ENCODE data around the gene FCGR3A. TPM values are rescaled to one million over a fixed set of nuclear protein-coding genes. Genes with fewer than 3 reads are reported as not detected.

Gene FCGR3A
- polyA plus RNA-seq, 2 of the 4 experiments (the other 2 are of a cell fraction): not detected

DNA sequence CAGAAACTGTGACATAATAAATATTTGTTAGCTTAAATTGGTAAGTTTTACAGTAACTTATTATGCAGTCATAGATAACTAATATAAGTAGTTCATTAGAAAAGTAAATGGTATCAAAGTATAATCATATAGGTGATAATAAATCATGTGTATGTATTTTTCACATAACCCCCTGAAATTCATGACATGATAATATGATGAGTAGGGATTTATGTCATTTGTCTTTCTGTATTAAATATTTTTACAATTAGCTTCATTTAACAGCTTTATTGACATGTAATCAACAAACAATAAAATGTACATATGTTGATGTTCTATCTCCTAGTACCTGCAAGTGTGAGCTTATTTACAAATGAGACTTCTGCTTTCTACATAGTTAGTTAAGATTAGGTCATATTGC, 54.1 kb downstream of the FCGR3A start:
- H3K4me2 ChIP-seq: no peak overlapping the region
- H3K27ac ChIP-seq: no peak overlapping the region
- POLR2A ChIA-PET: no interaction called here
- FAIRE-seq (no peak), ATAC-seq (no peak), DNase-seq (ENCODE audit: low read depth in 1 of 2, low spot score in 1 of 2) (no peak)
- CTCF ChIA-PET: interaction anchor here (1.5 to 1.8 kb wide), 3 partner anchors 11 to 244 kb away, joined by 3 to 4 read pairs (median 4); no protein-coding TSS in a partner anchor
- no peak for TF ChIP-seq HEYL (CRISPR knock-in tag; IDR thresholded peaks at IDR 0.05)
- TF ChIP-seq, protein P1, sequence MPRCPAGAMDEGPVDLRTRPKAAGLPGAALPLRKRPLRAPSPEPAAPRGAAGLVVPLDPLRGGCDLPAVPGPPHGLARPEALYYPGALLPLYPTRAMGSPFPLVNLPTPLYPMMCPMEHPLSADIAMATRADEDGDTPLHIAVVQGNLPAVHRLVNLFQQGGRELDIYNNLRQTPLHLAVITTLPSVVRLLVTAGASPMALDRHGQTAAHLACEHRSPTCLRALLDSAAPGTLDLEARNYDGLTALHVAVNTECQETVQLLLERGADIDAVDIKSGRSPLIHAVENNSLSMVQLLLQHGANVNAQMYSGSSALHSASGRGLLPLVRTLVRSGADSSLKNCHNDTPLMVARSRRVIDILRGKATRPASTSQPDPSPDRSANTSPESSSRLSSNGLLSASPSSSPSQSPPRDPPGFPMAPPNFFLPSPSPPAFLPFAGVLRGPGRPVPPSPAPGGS (IDR thresholded peaks at IDR 0.05): no peak
- no peak for TF ChIP-seq FOSL2 (IDR thresholded peaks at IDR 0.05)
- TF ChIP-seq FOSL2 (CRISPR knock-in tag; IDR thresholded peaks at IDR 0.05): no peak
- TF ChIP-seq CHD4 (IDR thresholded peaks at IDR 0.05; ENCODE audit: borderline replicate concordance): no peak
- TF ChIP-seq MAFK (IDR thresholded peaks at IDR 0.05; ENCODE audit: partially characterized antibody): no peak
- no peak for TF ChIP-seq PHF8 (IDR thresholded peaks at IDR 0.05; ENCODE audit: borderline replicate concordance, low read depth)
- no peak for TF ChIP-seq NFE2L2 (conservative IDR thresholded peaks at IDR 0.05; ENCODE audit: low read length)
- TF ChIP-seq SREBF2 (IDR thresholded peaks at IDR 0.05): no peak
- TF ChIP-seq, protein P2, sequence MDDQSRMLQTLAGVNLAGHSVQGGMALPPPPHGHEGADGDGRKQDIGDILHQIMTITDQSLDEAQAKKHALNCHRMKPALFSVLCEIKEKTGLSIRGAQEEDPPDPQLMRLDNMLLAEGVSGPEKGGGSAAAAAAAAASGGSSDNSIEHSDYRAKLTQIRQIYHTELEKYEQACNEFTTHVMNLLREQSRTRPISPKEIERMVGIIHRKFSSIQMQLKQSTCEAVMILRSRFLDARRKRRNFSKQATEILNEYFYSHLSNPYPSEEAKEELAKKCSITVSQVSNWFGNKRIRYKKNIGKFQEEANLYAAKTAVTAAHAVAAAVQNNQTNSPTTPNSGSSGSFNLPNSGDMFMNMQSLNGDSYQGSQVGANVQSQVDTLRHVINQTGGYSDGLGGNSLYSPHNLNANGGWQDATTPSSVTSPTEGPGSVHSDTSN (IDR thresholded peaks at IDR 0.05): no peak
- no peak for TF ChIP-seq FOSB (CRISPR knock-in tag; IDR thresholded peaks at IDR 0.05)
- TF ChIP-seq CBX8 (IDR thresholded peaks at IDR 0.05): no peak
- TF ChIP-seq, protein P3, sequence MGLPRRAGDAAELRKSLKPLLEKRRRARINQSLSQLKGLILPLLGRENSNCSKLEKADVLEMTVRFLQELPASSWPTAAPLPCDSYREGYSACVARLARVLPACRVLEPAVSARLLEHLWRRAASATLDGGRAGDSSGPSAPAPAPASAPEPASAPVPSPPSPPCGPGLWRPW (IDR thresholded peaks at IDR 0.05): no peak
- no peak for TF ChIP-seq POLR2A (IDR thresholded peaks at IDR 0.05; ENCODE audit: low read length)
- no peak for TF ChIP-seq MYC (IDR thresholded peaks at IDR 0.05; ENCODE audit: borderline replicate concordance, low read length)
- TF ChIP-seq CBX2 (IDR thresholded peaks at IDR 0.05; ENCODE audit: borderline replicate concordance, low read depth): no peak
- TF ChIP-seq RCOR1 (IDR thresholded peaks at IDR 0.05; ENCODE audit: low read depth, low read length): no peak
- TF ChIP-seq EHF (CRISPR knock-in tag; IDR thresholded peaks at IDR 0.05): no peak
- TF ChIP-seq JUNB (IDR thresholded peaks at IDR 0.05): no peak
- H3K4me3 ChIP-seq: no peak overlapping the region
- H3K4me1 ChIP-seq: no peaks in the 10 kb centered on the region
- H3K9me3 ChIP-seq: no peaks in the 10 kb centered on the region

DNA sequence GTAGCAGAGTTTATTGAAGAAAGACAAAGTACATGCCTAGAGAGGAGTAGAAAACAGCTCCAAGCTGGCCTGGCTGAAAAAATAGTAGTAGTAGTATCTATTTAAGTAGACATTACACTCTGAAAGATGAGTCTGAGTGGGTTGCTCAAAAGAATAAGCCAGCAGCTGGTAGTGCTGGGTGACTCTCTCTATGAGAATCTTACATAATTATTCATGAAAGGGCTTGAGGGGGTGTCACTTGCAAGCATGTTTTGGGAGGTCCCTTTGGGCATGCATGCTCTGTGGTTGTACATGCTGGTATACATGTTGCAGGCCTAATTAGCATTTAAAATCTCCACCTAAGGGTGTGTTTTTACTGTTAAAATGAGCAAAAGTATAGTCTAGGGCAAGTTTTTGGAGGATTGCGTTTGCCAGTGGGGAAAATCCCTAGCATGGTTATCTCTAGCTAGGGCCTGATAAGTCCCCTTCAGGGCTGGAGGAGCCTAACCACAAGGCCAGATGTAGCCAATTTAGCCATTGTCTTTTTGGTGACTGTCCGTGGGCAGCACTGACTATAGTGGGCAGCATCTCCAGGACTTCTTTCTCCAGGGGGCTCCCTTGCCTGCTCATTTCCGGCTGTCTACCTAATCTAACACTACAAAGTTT, 55.4 kb downstream of the FCGR3A start:
- POLR2A ChIA-PET: no interaction called here
- no peak for FAIRE-seq

More for the DNA sequence above, 55.4 kb downstream of the FCGR3A start:
- no peak overlapping the region for H3K4me2 ChIP-seq
- H3K4me3 ChIP-seq: no peak overlapping the region
- no peaks in the 10 kb centered on the region for H3K9me3 ChIP-seq
- H3K4me1 ChIP-seq: no peaks in the 10 kb centered on the region
- H3K27ac ChIP-seq: no peak overlapping the region
- CTCF ChIA-PET: interaction anchor here (0.7 to 1.8 kb wide), 3 partner anchors 12 to 247 kb away, joined by 3 to 4 read pairs (median 4); no protein-coding TSS in a partner anchor
- WGBS (ENCODE audit: missing lambda C conversion rate): 46% methylated on average over 3 of the region's 3 CpGs
- TF ChIP-seq FOSB (CRISPR knock-in tag; IDR thresholded peaks at IDR 0.05) (no peak), HDAC2 (IDR thresholded peaks at IDR 0.05) (no peak), FOSL2 (IDR thresholded peaks at IDR 0.05) (no peak), FOSL2 (CRISPR knock-in tag; IDR thresholded peaks at IDR 0.05) (no peak), POLR2A (IDR thresholded peaks at IDR 0.05; ENCODE audit: low read length) (no peak), EHF (CRISPR knock-in tag; IDR thresholded peaks at IDR 0.05) (no peak), JUN (IDR thresholded peaks at IDR 0.05) (no peak), SREBF2 (IDR thresholded peaks at IDR 0.05) (no peak), MAZ (IDR thresholded peaks at IDR 0.05; ENCODE audit: borderline replicate concordance, low read depth, low read length) (no peak)
- TF ChIP-seq, protein P4, sequence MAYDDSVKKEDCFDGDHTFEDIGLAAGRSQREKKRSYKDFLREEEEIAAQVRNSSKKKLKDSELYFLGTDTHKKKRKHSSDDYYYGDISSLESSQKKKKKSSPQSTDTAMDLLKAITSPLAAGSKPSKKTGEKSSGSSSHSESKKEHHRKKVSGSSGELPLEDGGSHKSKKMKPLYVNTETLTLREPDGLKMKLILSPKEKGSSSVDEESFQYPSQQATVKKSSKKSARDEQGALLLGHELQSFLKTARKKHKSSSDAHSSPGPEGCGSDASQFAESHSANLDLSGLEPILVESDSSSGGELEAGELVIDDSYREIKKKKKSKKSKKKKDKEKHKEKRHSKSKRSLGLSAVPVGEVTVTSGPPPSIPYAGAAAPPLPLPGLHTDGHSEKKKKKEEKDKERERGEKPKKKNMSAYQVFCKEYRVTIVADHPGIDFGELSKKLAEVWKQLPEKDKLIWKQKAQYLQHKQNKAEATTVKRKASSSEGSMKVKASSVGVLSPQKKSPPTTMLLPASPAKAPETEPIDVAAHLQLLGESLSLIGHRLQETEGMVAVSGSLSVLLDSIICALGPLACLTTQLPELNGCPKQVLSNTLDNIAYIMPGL (CRISPR knock-in tag; IDR thresholded peaks at IDR 0.05; ENCODE audit: borderline replicate concordance): no peak
- no peak for DNase-seq (ENCODE audit: low read depth in 1 of 2, low spot score in 1 of 2)
- ATAC-seq: no peak
